ENCODE measurements around the gene TCAIM.

- TF ChIP-seq, protein P1, sequence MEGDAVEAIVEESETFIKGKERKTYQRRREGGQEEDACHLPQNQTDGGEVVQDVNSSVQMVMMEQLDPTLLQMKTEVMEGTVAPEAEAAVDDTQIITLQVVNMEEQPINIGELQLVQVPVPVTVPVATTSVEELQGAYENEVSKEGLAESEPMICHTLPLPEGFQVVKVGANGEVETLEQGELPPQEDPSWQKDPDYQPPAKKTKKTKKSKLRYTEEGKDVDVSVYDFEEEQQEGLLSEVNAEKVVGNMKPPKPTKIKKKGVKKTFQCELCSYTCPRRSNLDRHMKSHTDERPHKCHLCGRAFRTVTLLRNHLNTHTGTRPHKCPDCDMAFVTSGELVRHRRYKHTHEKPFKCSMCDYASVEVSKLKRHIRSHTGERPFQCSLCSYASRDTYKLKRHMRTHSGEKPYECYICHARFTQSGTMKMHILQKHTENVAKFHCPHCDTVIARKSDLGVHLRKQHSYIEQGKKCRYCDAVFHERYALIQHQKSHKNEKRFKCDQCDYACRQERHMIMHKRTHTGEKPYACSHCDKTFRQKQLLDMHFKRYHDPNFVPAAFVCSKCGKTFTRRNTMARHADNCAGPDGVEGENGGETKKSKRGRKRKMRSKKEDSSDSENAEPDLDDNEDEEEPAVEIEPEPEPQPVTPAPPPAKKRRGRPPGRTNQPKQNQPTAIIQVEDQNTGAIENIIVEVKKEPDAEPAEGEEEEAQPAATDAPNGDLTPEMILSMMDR (conservative IDR thresholded peaks at IDR 0.05; ENCODE audit: low read depth, low read length): no peak
- TF ChIP-seq EZH2phosphoT487 (IDR thresholded peaks at IDR 0.05; ENCODE audit: borderline replicate concordance, low read length) (no peak), EZH2 (IDR thresholded peaks at IDR 0.05; ENCODE audit: low read length, unreplicated experiment) (no peak)
Measured at GRCh38 chr3:44324584-44324983, 14.0 kb upstream of the TCAIM start.

Measured in PC-3 (cell line).